IPS DF 6.9 (cell line): ENCODE data around the gene USP21.

Source experiments
- DNase-seq: peaks from one replicate; pipeline ENCODE4 v3.0.0-alpha.2; 2013; ENCODE audit warnings: low read depth, low spot score
- H3K27ac ChIP-seq: one replicate; pipeline ENCODE4 v1.5.1; 2013; ENCODE audit warnings: low read length, control low read depth
- H3K27me3 ChIP-seq: 2 replicates; pipeline ENCODE4 v1.6.1; 2013; ENCODE audit warnings: mild to moderate bottlenecking, low read length; ENCODE audit not compliant: control insufficient read depth, insufficient read depth
- H3K36me3 ChIP-seq: 2 replicates; pipeline ENCODE4 v1.6.1; 2013; ENCODE audit warnings: low read length; ENCODE audit not compliant: control insufficient read depth, insufficient read depth
- H3K4me1 ChIP-seq: 2 replicates; pipeline ENCODE4 v1.6.1; 2013; ENCODE audit warnings: low read length; ENCODE audit not compliant: control insufficient read depth, insufficient read depth
- H3K4me3 ChIP-seq: 2 replicates; pipeline ENCODE4 v1.5.1; 2013; ENCODE audit warnings: mild to moderate bottlenecking, low read length
- H3K9me3 ChIP-seq: 2 replicates; pipeline ENCODE4 v1.6.1; 2013; ENCODE audit warnings: low read length, inconsistent platforms; ENCODE audit not compliant: control insufficient read depth, insufficient read depth
- WGBS: extraction: QIAGEN DNeasy Blood & Tissue Kit; methylation state at CpG from one replicate; pipeline ENCODE4 v1.1.7; 2013; ENCODE audit warnings: mixed read lengths, missing lambda C conversion rate; ENCODE audit not compliant: insufficient read length, insufficient coverage; 5-methylcytosine and 5-hydroxymethylcytosine counted together

Gene USP21

DNA sequence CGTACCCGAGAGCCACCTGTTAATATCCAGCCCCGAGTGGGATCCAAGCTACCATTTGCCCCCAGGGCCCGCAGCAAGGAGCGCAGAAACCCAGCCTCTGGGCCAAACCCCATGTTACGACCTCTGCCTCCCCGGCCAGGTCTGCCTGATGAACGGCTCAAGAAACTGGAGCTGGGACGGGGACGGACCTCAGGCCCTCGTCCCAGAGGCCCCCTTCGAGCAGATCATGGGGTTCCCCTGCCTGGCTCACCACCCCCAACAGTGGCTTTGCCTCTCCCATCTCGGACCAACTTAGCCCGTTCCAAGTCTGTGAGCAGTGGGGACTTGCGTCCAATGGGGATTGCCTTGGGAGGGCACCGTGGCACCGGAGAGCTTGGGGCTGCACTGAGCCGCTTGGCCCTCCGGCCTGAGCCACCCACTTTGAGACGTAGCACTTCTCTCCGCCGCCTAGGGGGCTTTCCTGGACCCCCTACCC is 1.4 kb downstream of the USP21 start:
- Histone ChIP-seq H3K27ac (no peak overlapping the region), H3K27me3 (no peaks in the 10 kb centered on the region), H3K36me3 (peaks cover 3% of the 10 kb centered on the region; the same call in 1 of the 2 replicates), H3K4me1 (no peaks in the 10 kb centered on the region), H3K4me3 (no peak overlapping the region), H3K9me3 (no peaks in the 10 kb centered on the region)
- DNase-seq, result no peak
- no CpG with 5 or more reads among the region's 22 CpGs for WGBS

DNA sequence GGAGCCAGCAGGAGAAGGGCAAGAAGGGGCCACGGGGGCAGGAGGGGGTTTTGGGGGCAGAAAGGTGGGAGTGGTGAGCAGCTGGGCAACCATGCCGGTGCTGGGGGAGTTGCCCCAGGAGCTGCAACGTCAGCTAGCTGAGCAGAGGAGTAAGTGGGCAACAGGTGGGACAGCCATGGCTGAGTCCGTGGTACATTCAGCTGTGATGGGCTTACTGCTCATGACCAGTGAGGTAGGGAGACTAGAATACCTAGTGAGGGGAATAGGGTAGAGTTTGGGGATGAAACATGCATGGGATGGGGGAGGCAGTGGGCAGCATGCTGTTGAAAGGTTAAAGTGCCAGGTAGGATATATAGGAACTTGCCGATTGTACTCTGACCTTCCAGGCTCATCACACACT is 2.4 kb downstream of the USP21 start:
- no peak for DNase-seq
- Histone ChIP-seq H3K27ac (no peak overlapping the region), H3K4me3 (no peak overlapping the region), H3K4me1 (no peaks in the 10 kb centered on the region), H3K36me3 (peaks cover 3% of the 10 kb centered on the region; the same call in 1 of the 2 replicates), H3K27me3 (no peaks in the 10 kb centered on the region), H3K9me3 (no peaks in the 10 kb centered on the region)
- WGBS, result no CpG with 5 or more reads among the region's 5 CpGs

DNA sequence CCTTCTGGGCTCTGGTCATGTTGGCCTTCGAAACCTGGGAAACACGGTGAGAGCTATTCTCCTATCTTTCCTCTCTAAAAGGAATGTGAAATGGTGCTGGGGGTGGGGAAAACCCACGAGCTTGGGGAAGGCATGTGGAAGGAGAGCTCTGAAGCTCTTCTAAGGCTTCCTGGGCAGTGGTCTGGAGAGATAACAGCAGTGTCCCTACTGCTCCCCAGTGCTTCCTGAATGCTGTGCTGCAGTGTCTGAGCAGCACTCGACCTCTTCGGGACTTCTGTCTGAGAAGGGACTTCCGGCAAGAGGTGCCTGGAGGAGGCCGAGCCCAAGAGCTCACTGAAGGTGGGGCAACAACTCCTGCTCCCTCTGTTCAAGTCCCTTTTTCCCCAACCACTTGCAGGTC is 2.8 kb downstream of the USP21 start:
- Histone ChIP-seq H3K36me3 (peaks cover under 1% of the 10 kb centered on the region; the same call in 1 of the 2 replicates), H3K27me3 (no peaks in the 10 kb centered on the region), H3K27ac (no peak overlapping the region), H3K4me3 (no peak overlapping the region), H3K9me3 (no peaks in the 10 kb centered on the region), H3K4me1 (no peaks in the 10 kb centered on the region)
- no peak for DNase-seq
- no CpG with 5 or more reads among the region's 7 CpGs for WGBS

DNA sequence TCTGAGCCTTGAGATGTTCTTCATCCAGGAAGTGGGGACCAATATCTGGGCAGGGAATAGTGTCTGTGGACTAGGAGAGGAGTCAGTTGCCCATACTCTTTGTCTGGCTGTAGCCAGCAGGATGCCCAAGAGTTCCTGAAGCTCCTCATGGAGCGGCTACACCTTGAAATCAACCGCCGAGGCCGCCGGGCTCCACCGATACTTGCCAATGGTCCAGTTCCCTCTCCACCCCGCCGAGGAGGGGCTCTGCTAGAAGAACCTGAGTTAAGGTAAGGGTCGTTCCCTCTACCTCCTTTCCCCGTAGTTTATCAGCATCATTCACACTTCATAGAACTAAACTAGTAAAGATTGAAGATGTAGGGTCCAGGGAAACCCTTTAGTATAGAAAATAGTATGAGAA is 3.5 kb downstream of the USP21 start:
- Histone ChIP-seq H3K9me3 (no peaks in the 10 kb centered on the region), H3K4me1 (no peaks in the 10 kb centered on the region), H3K27ac (no peak overlapping the region), H3K27me3 (no peaks in the 10 kb centered on the region), H3K36me3 (no peaks in the 10 kb centered on the region), H3K4me3 (no peak overlapping the region)
- no CpG with 5 or more reads among the region's 10 CpGs for WGBS
- no peak for DNase-seq

DNA sequence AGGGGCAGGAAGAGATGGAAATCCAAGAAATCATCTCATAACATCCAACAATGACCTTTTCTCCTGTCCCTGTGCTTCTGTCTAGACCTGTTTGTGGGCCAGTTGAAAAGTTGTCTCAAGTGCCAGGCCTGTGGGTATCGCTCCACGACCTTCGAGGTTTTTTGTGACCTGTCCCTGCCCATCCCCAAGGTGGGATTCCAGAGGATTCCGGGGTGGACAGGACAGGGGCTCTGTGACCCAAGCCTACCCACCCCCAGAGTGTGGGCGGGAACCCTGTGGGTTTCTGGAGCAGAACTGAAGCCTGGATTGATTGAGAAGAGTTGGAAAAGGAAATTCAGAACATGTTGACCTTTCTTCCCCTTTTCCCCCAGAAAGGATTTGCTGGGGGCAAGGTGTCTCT is 4.5 kb downstream of the USP21 start:
- Histone ChIP-seq H3K36me3 (no peaks in the 10 kb centered on the region), H3K4me1 (no peaks in the 10 kb centered on the region), H3K9me3 (no peaks in the 10 kb centered on the region), H3K4me3 (no peak overlapping the region), H3K27ac (no peak overlapping the region), H3K27me3 (no peaks in the 10 kb centered on the region)
- WGBS, result no CpG with 5 or more reads among the region's 5 CpGs
- no peak for DNase-seq

DNA sequence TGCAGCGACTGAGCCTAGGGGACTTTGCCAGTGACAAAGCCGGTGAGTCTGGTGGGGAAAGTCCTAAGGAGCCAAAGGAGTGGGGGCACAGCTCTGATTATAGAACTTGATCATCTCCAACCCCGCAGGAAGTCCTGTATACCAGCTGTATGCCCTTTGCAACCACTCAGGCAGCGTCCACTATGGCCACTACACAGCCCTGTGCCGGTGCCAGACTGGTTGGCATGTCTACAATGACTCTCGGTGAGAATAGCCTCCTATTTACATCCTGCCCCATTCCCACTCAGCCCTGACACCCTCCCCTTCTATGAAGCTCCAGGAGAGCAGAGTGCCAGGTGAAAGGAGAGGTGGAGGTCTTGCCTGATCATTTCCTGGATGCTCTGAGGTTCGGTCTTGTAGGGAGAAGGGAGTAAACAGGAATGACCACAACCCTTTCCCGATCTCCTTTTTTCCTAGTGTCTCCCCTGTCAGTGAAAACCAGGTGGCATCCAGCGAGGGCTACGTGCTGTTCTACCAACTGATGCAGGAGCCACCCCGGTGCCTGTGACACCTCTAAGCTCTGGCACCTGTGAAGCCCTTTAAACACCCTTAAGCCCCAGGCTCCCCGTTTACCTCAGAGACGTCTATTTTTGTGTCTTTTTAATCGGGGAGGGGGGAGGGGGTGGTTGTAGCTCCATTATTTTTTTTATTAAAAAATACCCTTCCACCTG is 5.8 kb downstream of the USP21 start:
- no peak overlapping the region for H3K27ac ChIP-seq
- no peaks in the 10 kb centered on the region for H3K9me3 ChIP-seq
- no peaks in the 10 kb centered on the region for H3K36me3 ChIP-seq
- WGBS, result no CpG with 5 or more reads among the region's 14 CpGs
- H3K4me1 ChIP-seq, result no peaks in the 10 kb centered on the region
- H3K27me3 ChIP-seq, result no peaks in the 10 kb centered on the region
- DNase-seq, result no peak
- no peak overlapping the region for H3K4me3 ChIP-seq

DNA sequence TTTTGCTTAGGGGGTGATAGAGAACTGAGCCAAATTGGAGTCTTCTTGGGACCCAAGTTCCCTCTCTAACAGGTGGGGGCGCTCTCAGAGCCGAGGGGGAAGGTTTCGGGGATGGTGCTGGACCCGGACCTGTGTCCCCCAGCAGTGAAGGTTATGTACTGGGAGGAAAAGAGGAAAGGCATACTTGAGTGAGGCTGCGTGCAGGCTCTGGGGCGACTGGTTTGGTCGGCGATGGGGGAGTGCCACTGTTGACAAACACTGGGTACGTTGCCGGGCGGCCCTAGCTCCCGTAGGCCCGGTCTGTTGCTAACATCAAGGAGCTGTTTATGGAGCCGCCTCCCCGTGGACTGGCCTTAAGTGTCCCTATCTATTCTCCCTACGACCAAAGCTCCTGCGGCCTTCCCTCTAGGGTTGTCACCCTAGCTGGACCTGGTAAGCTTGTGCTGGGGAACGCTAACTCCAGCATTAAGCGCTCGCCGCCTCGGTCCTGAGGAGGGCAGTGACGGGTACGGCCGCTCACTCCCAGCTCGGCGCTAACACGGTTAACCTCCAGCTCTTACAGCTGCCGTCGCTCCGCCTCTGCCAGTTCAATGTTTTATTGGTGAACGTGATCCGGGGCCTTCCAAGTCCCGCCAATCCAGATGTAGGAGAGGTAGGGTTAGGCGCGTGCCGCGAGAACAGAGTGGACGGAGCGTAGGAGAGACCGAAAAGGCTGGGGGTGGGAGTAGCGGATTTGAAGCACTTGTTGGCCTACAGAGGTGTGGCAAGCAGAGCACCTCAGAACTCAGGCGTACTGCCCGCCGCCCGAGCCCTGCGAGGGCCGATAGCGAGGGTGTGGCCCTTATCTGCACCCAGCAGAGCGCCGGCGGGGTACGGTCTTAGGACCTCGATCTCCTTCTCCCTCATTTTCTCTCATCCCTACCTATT is 6.7 kb downstream of the USP21 start, which contains the start of gene PPOX:
Gene PPOX (plus strand): TSS at position 685 of the 927 bp plus-strand sequence. CDS start 422 bp downstream, outside the sequence.
- H3K9me3 ChIP-seq, result no peaks in the 10 kb centered on the region
- no peaks in the 10 kb centered on the region for H3K4me1 ChIP-seq
- no CpG with 5 or more reads among the region's 54 CpGs for WGBS
- peak within 1 kb of the TSS; percentile 72 for H3K4me3 ChIP-seq
- H3K36me3 ChIP-seq, result 0 out of 2 replicates have a peak, but pooled peaks cover 7% of the 10 kb centered on the region
- no peak within 1 kb of the TSS for H3K27ac ChIP-seq
- peak; percentile 96 for DNase-seq
- no peaks in the 10 kb centered on the region for H3K27me3 ChIP-seq

DNA sequence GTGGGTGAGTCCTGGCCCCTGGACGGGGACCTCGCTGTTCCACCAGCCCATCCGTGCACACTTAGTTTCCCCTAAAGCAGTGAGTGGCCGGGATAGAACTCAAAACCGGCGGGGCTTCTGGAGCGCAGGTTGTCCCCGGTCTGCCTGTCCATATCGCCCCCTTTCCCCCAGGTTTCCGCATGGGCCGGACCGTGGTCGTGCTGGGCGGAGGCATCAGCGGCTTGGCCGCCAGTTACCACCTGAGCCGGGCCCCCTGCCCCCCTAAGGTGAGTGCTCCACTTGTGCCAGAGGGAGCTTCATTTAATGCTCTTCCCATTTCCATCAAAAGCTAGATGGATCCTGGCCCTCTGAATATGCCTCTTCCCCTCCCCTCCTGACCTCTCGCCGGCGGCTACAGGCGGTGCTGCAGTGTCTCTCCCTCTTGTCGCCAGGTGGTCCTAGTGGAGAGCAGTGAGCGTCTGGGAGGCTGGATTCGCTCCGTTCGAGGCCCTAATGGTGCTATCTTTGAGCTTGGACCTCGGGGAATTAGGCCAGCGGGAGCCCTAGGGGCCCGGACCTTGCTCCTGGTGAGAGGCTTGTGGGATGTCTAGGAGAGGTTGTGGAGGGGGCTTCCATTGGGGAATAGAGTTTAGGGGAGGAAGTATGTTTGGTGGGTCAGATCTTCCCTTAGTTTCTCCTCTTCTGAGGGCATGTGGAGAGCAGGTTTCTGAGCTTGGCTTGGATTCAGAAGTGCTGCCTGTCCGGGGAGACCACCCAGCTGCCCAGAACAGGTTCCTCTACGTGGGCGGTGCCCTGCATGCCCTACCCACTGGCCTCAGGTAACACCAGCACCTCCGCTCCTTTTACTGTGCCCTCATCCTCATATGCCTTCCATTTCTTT is 7.6 kb downstream of the USP21 start:
- DNase-seq, result no peak
- Histone ChIP-seq H3K27me3 (no peaks in the 10 kb centered on the region), H3K4me1 (no peaks in the 10 kb centered on the region), H3K9me3 (no peaks in the 10 kb centered on the region), H3K36me3 (peaks cover 12% of the 10 kb centered on the region), H3K27ac (no peak overlapping the region), H3K4me3 (peak overlapping the region; percentile 72)
- WGBS, result no CpG with 5 or more reads among the region's 33 CpGs

DNA sequence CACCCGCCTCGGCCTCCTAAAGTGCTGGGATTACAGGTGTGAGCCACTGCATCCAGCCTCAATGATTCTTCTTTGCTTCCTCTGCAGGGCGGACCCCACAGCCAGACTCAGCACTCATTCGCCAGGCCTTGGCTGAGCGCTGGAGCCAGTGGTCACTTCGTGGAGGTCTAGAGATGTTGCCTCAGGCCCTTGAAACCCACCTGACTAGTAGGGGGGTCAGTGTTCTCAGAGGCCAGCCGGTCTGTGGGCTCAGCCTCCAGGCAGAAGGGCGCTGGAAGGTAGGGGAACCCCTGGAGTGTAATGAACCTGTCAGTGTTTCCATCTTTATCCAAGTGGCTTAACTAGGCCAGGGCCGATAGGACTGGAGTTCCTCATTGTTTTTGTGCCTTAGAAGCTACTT is 9.6 kb downstream of the USP21 start:
- Histone ChIP-seq H3K27me3 (no peaks in the 10 kb centered on the region), H3K36me3 (peaks cover 18% of the 10 kb centered on the region), H3K4me3 (no peak overlapping the region), H3K4me1 (no peaks in the 10 kb centered on the region), H3K9me3 (no peaks in the 10 kb centered on the region), H3K27ac (no peak overlapping the region)
- no peak for DNase-seq
- no CpG with 5 or more reads among the region's 9 CpGs for WGBS

DNA sequence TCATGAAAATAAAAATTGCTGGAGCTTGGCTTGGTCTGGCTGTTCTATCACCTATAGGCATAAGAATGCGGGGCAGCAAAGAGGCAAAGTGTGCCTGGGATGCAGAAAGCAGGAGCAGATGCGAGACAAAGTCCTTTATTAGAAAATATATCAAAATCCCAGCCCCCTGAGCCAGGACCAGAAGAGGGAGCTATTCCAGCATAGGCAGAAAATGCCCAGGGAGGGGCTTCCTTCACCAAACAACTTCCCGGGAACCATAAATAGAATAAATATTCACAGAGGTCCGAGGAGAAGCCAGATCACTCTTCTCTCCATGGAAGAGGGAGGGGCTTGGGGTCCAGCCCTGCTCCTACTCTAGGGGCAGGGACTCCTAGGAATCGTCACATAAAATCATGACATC is 11.9 kb downstream of the USP21 start:
- no CpG with 5 or more reads among the region's 5 CpGs for WGBS
- Histone ChIP-seq H3K4me1 (no peaks in the 10 kb centered on the region), H3K36me3 (peaks cover 18% of the 10 kb centered on the region), H3K4me3 (no peak overlapping the region), H3K27me3 (no peaks in the 10 kb centered on the region), H3K27ac (no peak overlapping the region), H3K9me3 (no peaks in the 10 kb centered on the region)
- DNase-seq, result no peak
